ENCODE measurements around the gene STRN4. TPM values are rescaled to one million over a fixed set of nuclear protein-coding genes. Genes with fewer than 3 reads are reported as not detected.

STRN4 gene
- total RNA-seq, 2 experiments from 2014 or later, result 68.0 to 115 TPM

DNA sequence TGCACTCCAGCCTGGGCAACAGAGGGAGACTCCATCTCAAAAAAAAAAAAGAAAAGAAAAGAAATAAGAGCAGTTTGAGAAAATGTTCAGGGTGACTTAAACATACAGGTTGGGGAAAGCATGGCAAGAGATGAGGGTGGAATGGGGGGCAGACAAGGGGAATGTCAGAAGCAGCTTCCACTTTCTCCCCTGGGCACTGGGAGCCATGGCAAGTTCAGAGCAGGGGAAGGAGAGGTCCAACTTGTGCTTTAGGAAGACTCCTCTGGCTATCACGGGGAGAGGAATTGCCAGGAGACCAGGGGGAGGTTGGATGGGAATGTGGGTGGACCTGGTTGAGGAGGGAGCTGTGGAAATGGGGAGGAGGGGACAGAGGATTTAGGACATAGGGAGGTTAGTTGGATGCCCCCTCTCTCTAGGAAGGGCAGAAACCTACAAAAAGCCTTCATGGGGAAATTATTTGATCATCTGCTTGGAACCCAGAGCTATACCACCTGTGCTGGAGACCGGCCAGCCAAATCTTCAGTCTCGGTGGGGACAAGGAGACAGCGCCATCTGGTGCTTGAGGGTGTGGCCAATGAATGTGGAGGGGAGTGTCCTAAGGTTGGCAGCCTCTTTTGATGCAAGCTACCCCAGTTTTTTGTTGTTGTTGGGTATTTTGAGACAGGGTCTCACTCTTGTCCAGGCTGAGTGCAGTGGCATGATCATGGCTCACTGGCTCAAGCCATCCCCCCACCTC, 7.3 kb upstream of the STRN4 start:
- BruUV-seq (replicated peaks), result no TSS peak
- DNase-seq (ENCODE audit: low spot score), result peak; percentile 81
- intact Hi-C loops (cut with micrococcal nuclease; ENCODE audit: unreplicated experiment), result no loop called here

DNA sequence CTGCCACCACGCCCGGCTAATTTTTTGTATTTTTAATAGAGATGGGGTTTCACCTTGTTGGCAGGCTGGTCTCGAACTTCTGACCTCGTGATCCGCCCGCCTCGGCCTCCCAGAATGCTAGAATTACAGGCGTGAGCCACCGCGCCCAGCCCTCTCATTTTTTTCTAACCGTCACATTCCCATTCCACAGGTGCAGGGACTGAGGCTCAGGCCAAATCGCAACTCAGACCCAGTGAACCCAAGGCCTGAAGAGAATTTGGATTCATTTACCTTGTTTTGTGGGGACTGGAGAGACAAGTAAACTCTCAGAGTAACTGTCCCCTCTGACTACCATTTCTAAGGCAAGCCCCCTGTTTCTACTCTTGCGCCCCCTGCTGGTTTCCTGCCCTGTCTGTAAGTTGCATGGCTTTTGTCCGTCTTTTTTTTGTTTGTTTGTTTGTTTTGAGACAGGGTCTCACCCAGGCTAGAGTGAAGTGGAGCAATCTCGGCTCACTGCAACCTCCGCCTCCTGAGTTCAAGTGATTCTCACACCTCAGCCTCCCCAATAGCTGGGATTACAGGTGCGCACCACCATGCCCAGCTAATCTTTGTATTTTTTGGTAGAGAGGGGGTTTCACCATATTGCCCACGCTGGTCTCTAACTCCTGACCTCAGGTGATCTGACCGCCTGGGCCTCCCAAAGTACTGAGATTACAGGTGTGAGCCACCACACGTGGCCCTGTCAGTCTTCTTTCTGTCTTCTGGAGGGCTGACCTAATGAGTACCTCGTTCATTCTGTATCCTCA, 2.3 kb upstream of the STRN4 start:
- ChIA-PET CTCF (ENCODE audit: unreplicated experiment) (no interaction called here), POLR2A (no interaction called here)
- H3K4me2 ChIP-seq (ENCODE audit: low read length), result no peak overlapping the region
- H3K9me3 ChIP-seq (ENCODE audit: low read length), result no peaks in the 10 kb centered on the region
- no peaks in the 10 kb centered on the region for H3K9me2 ChIP-seq (ENCODE audit: insufficient read depth, low read length)
- intact Hi-C loops (cut with micrococcal nuclease; ENCODE audit: unreplicated experiment), result no loop called here
- BruUV-seq (replicated peaks), result no TSS peak
- TF ChIP-seq, protein P1, sequence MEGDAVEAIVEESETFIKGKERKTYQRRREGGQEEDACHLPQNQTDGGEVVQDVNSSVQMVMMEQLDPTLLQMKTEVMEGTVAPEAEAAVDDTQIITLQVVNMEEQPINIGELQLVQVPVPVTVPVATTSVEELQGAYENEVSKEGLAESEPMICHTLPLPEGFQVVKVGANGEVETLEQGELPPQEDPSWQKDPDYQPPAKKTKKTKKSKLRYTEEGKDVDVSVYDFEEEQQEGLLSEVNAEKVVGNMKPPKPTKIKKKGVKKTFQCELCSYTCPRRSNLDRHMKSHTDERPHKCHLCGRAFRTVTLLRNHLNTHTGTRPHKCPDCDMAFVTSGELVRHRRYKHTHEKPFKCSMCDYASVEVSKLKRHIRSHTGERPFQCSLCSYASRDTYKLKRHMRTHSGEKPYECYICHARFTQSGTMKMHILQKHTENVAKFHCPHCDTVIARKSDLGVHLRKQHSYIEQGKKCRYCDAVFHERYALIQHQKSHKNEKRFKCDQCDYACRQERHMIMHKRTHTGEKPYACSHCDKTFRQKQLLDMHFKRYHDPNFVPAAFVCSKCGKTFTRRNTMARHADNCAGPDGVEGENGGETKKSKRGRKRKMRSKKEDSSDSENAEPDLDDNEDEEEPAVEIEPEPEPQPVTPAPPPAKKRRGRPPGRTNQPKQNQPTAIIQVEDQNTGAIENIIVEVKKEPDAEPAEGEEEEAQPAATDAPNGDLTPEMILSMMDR (conservative IDR thresholded peaks at IDR 0.05; ENCODE audit: low read length), result peak; percentile 90
- TF ChIP-seq EZH2phosphoT487 (IDR thresholded peaks at IDR 0.05; ENCODE audit: borderline replicate concordance, low read depth, low read length), result no peak
- H3K79me2 ChIP-seq (ENCODE audit: insufficient read depth, low read depth, low read length), result peaks cover 23% of the 10 kb centered on the region
- DNase-seq (ENCODE audit: low spot score), result peak; percentile 66
- no peak overlapping the region for H3K27ac ChIP-seq (ENCODE audit: low read depth, low read length, poor library complexity, severe bottlenecking)
- peaks cover 15% of the 10 kb centered on the region; the same call in 1 of the 2 replicates for H4K20me1 ChIP-seq (ENCODE audit: insufficient read depth, low read length)
- H3K4me1 ChIP-seq (ENCODE audit: insufficient read depth, low read length, poor library complexity, severe bottlenecking), result peaks cover 50% of the 10 kb centered on the region
- H3K36me3 ChIP-seq (ENCODE audit: insufficient read depth, low read length), result peaks cover 17% of the 10 kb centered on the region; the same call in 1 of the 2 replicates
- no peak overlapping the region for H2AFZ ChIP-seq (ENCODE audit: low read length)
- no peak overlapping the region for H3K4me3 ChIP-seq (ENCODE audit: low read depth, low read length, poor library complexity, severe bottlenecking)

More for the DNA sequence above, 7.3 kb upstream of the STRN4 start:
- no peaks in the 10 kb centered on the region for H3K79me2 ChIP-seq (ENCODE audit: insufficient read depth, low read depth, low read length)
- POLR2A ChIA-PET, result no interaction called here
- no peaks in the 10 kb centered on the region for H3K9me2 ChIP-seq (ENCODE audit: insufficient read depth, low read length)
- peaks cover 24% of the 10 kb centered on the region for H3K4me1 ChIP-seq (ENCODE audit: insufficient read depth, low read length, poor library complexity, severe bottlenecking)
- TF ChIP-seq, protein P1 (conservative IDR thresholded peaks at IDR 0.05; ENCODE audit: low read length), result peak; percentile 87
- TF ChIP-seq EZH2phosphoT487 (IDR thresholded peaks at IDR 0.05; ENCODE audit: borderline replicate concordance, low read depth, low read length), result no peak
- H3K9me3 ChIP-seq (ENCODE audit: low read length), result no peaks in the 10 kb centered on the region
- no peaks in the 10 kb centered on the region for H4K20me1 ChIP-seq (ENCODE audit: insufficient read depth, low read length)
- no peak overlapping the region for H3K27ac ChIP-seq (ENCODE audit: low read depth, low read length, poor library complexity, severe bottlenecking)
- H3K4me2 ChIP-seq (ENCODE audit: low read length), result 0 out of 2 replicates have a peak overlapping the region, but pooled peaks have one; percentile 12
- no peak overlapping the region for H2AFZ ChIP-seq (ENCODE audit: low read length)
- no peak overlapping the region for H3K4me3 ChIP-seq (ENCODE audit: low read depth, low read length, poor library complexity, severe bottlenecking)
- CTCF ChIA-PET (ENCODE audit: unreplicated experiment), result interaction anchor here (1.0 kb wide), 1 partner anchor 88 kb away, joined by 3 read pairs; no protein-coding TSS in a partner anchor
- peaks cover 26% of the 10 kb centered on the region; the same call in 1 of the 2 replicates for H3K36me3 ChIP-seq (ENCODE audit: insufficient read depth, low read length)

Data from OCI-LY7 (cell line).